HepG2 (cell line): ENCODE data around the gene FBXL12. TPM values are rescaled to one million over a fixed set of nuclear protein-coding genes. Genes with fewer than 3 reads are reported as not detected.

ENCODE experiments used
- ARID5B ChIP-seq: IDR thresholded peaks from 2 replicates; pipeline ENCODE4 v1.4.0; 2020; ENCODE audit warnings: mild to moderate bottlenecking, missing genetic modification reagents
- ELF4 ChIP-seq: sonication (generic); formaldehyde crosslinking; IDR thresholded peaks from 2 replicates; pipeline ENCODE4 v1.5.0; 2020; ENCODE audit warnings: missing genetic modification reagents, mild to moderate bottlenecking, moderate library complexity, borderline replicate concordance
- HMGXB3 ChIP-seq: sonication (generic); formaldehyde crosslinking; IDR thresholded peaks from 2 replicates; pipeline ENCODE4 v1.4.0; 2020; ENCODE audit warnings: missing genetic modification reagents, borderline replicate concordance
- HNRNPLL ChIP-seq: fragments of 200-400 bp; formaldehyde crosslinking; IDR thresholded peaks from 2 replicates; pipeline ENCODE4 v1.6.1; 2017; ENCODE audit warnings: mild to moderate bottlenecking, low read depth, low read length; ENCODE audit not compliant: poor library complexity, severe bottlenecking
- KMT2B ChIP-seq: IDR thresholded peaks from 2 replicates; pipeline ENCODE4 v1.6.1; 2016; ENCODE audit warnings: missing genetic modification reagents, missing compliant biosample characterization
- NFYB ChIP-seq: sonication (generic); formaldehyde crosslinking; IDR thresholded peaks from 2 replicates; pipeline ENCODE4 v1.4.0; 2020; ENCODE audit warnings: missing genetic modification reagents
- REST ChIP-seq, 2 experiments: IDR thresholded peaks; 2 replicates each; pipeline ENCODE4 v1.6.1; 2011 to 2012; ENCODE audit warnings: low read length in 2 of 2, borderline replicate concordance in 1 of 2, low read depth in 1 of 2, mild to moderate bottlenecking in 1 of 2, moderate library complexity in 1 of 2
- SP5 ChIP-seq: IDR thresholded peaks from 2 replicates; pipeline ENCODE4 v1.6.1; 2016; ENCODE audit warnings: low read depth, borderline replicate concordance
- SRSF1 ChIP-seq: fragments of 200-400 bp; formaldehyde crosslinking; optimal IDR thresholded peaks from 2 replicates; pipeline ENCODE3; 2017; ENCODE audit warnings: mild to moderate bottlenecking, low read depth, low read length, moderate library complexity
- ZNF691 ChIP-seq: sonication (generic); formaldehyde crosslinking; IDR thresholded peaks from 2 replicates; pipeline ENCODE4 v1.4.0; 2020; ENCODE audit warnings: missing genetic modification reagents, low read depth, mild to moderate bottlenecking, borderline replicate concordance
- ZNF776 ChIP-seq: sonication (generic); formaldehyde crosslinking; IDR thresholded peaks from 2 replicates; pipeline ENCODE4 v1.4.0; 2020; ENCODE audit warnings: mild to moderate bottlenecking, missing genetic modification reagents
- polyA plus RNA-seq, 8 experiments: library from polyadenylated mRNA; depleted of rRNA in 3 of 8; stranded (reverse) in 7 of 8; unstranded in 1 of 8; fragments of >200 nt; fragmentation: Illumina TruSeq in 4 of 8; extraction: Trizol in 4 of 8; gene quantifications; 2 replicates each; pipeline versions ENCODE4 v1.2.1 to v1.2.3, GENCODE V29; 2011 to 2016; ENCODE audit warnings: low read depth in 4 of 8, missing spikeins in 1 of 8, mixed read lengths in 1 of 8; ENCODE audit not compliant: insufficient read depth in 1 of 8
- total RNA-seq, 5 experiments: library from RNA; depleted of rRNA; stranded (reverse); fragments of >200 nt; fragmentation: Illumina TruSeq; extraction: Trizol; gene quantifications; 2 replicates each; pipeline ENCODE4 v1.2.3, GENCODE V29; 2016; ENCODE audit warnings: low read depth in 1 of 5

The FBXL12 gene
- total and polyA plus RNA-seq, 2 of the 13 experiments (the other 11 are each of a cell fraction or from before 2014, with no cell fraction given) = 20.4 to 23.1 TPM

- TF ChIP-seq REST (IDR thresholded peaks at IDR 0.05; ENCODE audit: borderline replicate concordance in 1 of 2, low read depth in 1 of 2, low read length in 2 of 2) (no peak), ZNF776 (CRISPR knock-in tag) (peak; percentile 56; the same call in 1 of the 2 replicates), KMT2B (CRISPR knock-in tag) (no peak), HMGXB3 (no peak), SRSF1 (peak; percentile 76), SP5 (0 out of 2 replicates have a peak, but pooled peaks have one; percentile 14), ARID5B (peak; percentile 22; the same call in 1 of the 2 replicates), HNRNPLL (peak; percentile 93), NFYB (CRISPR knock-in tag) (peak; percentile 35; the same call in 1 of the 2 replicates), ZNF691 (CRISPR knock-in tag) (no peak; the same call in 1 of the 2 replicates), ELF4 (CRISPR knock-in tag) (0 out of 2 replicates have a peak, but pooled peaks have one; percentile 28)
These were observed 33.2 kb downstream of the FBXL12 start (continued) for GRCh38 chr19:9785367-9786331.
